Testis (tissue), 2 donors: Measurements from ENCODE around the gene SLC23A2.

ENCODE experiments used
- CTCF ChIP-seq, 3 experiments: fragments of 450-650 bp in 2 of 3; fragments of 200-600 bp in 1 of 3; sonication (generic) in 1 of 3; IDR thresholded peaks; one replicate each; pipeline ENCODE4 v1.5.1; 2016 to 2019; ENCODE audit warnings: antibody characterized with exemption in 3 of 3, mild to moderate bottlenecking in 2 of 3, moderate library complexity in 1 of 3
- POLR2A ChIP-seq: fragments of 450-650 bp; IDR thresholded peaks from one replicate; pipeline ENCODE4 v1.6.1; 2017; ENCODE audit warnings: antibody characterized with exemption, mild to moderate bottlenecking, moderate library complexity

- TF ChIP-seq POLR2A = no peak
- TF ChIP-seq CTCF (IDR thresholded peaks at IDR 0.05) = no peak
These were observed 64.4 kb downstream of the SLC23A2 start for GRCh38 chr20:4936851-4937406.
